ENCODE data around the gene ADGRB3. TPM values are rescaled to one million over a fixed set of nuclear protein-coding genes. Genes with fewer than 3 reads are reported as not detected.
"Not testable (repeated sequence)": the region's sequence is repeated elsewhere in the genome, so short reads cannot be mapped to it uniquely, and the experiment has no call there.

Gene ADGRB3
- total RNA-seq, 1 experiment from 2014 or later, result 7.7 TPM

DNA sequence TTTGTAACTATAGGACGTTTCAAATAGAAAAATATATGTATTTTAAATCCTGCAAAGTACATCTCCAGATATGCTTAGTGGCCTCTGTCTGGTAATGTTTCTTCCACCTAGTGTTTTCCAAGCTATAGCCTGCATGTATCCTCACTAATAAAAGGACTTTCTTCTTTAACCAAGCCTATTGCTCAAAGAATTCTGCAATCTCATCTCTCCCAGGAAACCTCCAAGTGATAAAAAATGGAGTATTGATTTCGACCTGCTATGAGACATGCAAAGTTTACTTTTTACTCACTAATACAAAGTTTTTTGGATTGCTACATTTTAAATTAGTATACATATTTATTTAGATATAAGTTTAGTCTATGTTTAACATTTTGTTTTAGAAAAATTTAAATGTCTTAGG is 23.3 kb downstream of the ADGRB3 start:
- no peak overlapping the region for H3K4me3 ChIP-seq (ENCODE audit: low read depth, low read length, poor library complexity, severe bottlenecking)
- no peak for TF ChIP-seq EZH2 (IDR thresholded peaks at IDR 0.05; ENCODE audit: borderline replicate concordance, low read depth, low read length, poor library complexity, severe bottlenecking)
- TF ChIP-seq, protein P1, sequence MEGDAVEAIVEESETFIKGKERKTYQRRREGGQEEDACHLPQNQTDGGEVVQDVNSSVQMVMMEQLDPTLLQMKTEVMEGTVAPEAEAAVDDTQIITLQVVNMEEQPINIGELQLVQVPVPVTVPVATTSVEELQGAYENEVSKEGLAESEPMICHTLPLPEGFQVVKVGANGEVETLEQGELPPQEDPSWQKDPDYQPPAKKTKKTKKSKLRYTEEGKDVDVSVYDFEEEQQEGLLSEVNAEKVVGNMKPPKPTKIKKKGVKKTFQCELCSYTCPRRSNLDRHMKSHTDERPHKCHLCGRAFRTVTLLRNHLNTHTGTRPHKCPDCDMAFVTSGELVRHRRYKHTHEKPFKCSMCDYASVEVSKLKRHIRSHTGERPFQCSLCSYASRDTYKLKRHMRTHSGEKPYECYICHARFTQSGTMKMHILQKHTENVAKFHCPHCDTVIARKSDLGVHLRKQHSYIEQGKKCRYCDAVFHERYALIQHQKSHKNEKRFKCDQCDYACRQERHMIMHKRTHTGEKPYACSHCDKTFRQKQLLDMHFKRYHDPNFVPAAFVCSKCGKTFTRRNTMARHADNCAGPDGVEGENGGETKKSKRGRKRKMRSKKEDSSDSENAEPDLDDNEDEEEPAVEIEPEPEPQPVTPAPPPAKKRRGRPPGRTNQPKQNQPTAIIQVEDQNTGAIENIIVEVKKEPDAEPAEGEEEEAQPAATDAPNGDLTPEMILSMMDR (conservative IDR thresholded peaks at IDR 0.05; ENCODE audit: low read depth, low read length), result no peak
- DNase-seq (ENCODE audit: low spot score), result no peak
- no TSS peak for BruUV-seq (replicated peaks)
- CTCF ChIA-PET, result no interaction called here
- POLR2A ChIA-PET (ENCODE audit: low non-redundant PET), result no interaction called here
- H3K27ac ChIP-seq (ENCODE audit: low read depth, low read length, poor library complexity, severe bottlenecking), result no peak overlapping the region
- H3K36me3 ChIP-seq (ENCODE audit: insufficient read depth, low read length, poor library complexity, severe bottlenecking), result no peaks in the 10 kb centered on the region
- intact Hi-C loops (cut with micrococcal nuclease; ENCODE audit: unreplicated experiment), result no loop called here
- H3K4me1 ChIP-seq (ENCODE audit: insufficient read depth, low read length, poor library complexity, severe bottlenecking), result peaks cover 63% of the 10 kb centered on the region
- no peaks in the 10 kb centered on the region for H3K9me3 ChIP-seq (ENCODE audit: low read depth, low read length, poor library complexity, severe bottlenecking)
- H3K27me3 ChIP-seq (replicated peaks; ENCODE audit: insufficient read depth, low read depth, low read length, poor library complexity), result no peaks in the 10 kb centered on the region

- POLR2A ChIA-PET (ENCODE audit: low non-redundant PET), result no interaction called here
- intact Hi-C loops (cut with micrococcal nuclease; ENCODE audit: unreplicated experiment), result no loop called here
Measured at GRCh38 chr6:68673255-68673654, 38.2 kb downstream of the ADGRB3 start.

GRCh38 chr6:68675548-68675947 is 40.5 kb downstream of the ADGRB3 start:
- intact Hi-C loops (cut with micrococcal nuclease; ENCODE audit: unreplicated experiment), result no loop called here
- Histone ChIP-seq H3K27ac (ENCODE audit: low read depth, low read length, poor library complexity, severe bottlenecking) (no peak overlapping the region), H3K4me1 (ENCODE audit: insufficient read depth, low read length, poor library complexity, severe bottlenecking) (peaks cover 25% of the 10 kb centered on the region), H3K36me3 (ENCODE audit: insufficient read depth, low read length, poor library complexity, severe bottlenecking) (no peaks in the 10 kb centered on the region), H3K4me3 (ENCODE audit: low read depth, low read length, poor library complexity, severe bottlenecking) (no peak overlapping the region), H3K27me3 (replicated peaks; ENCODE audit: insufficient read depth, low read depth, low read length, poor library complexity) (no peaks in the 10 kb centered on the region), H3K9me3 (ENCODE audit: low read depth, low read length, poor library complexity, severe bottlenecking) (no peaks in the 10 kb centered on the region)
- ChIA-PET POLR2A (ENCODE audit: low non-redundant PET) (no interaction called here), CTCF (no interaction called here)
- no TSS peak for BruUV-seq (replicated peaks)
- TF ChIP-seq, protein P1 (conservative IDR thresholded peaks at IDR 0.05; ENCODE audit: low read depth, low read length), result no peak
- TF ChIP-seq EZH2 (IDR thresholded peaks at IDR 0.05; ENCODE audit: borderline replicate concordance, low read depth, low read length, poor library complexity, severe bottlenecking), result no peak
- no peak for DNase-seq (ENCODE audit: low spot score)

More at GRCh38 chr6:68673255-68673654, 38.2 kb downstream of the ADGRB3 start:
- H3K9me3 ChIP-seq (ENCODE audit: low read depth, low read length, poor library complexity, severe bottlenecking), result peaks cover 7% of the 10 kb centered on the region
- H3K4me3 ChIP-seq (ENCODE audit: low read depth, low read length, poor library complexity, severe bottlenecking), result no peak overlapping the region
- CTCF ChIA-PET, result no interaction called here
- no peaks in the 10 kb centered on the region for H3K27me3 ChIP-seq (replicated peaks; ENCODE audit: insufficient read depth, low read depth, low read length, poor library complexity)
- BruUV-seq (replicated peaks), result no TSS peak
- H3K36me3 ChIP-seq (ENCODE audit: insufficient read depth, low read length, poor library complexity, severe bottlenecking), result peaks cover 4% of the 10 kb centered on the region
- peaks cover 36% of the 10 kb centered on the region for H3K4me1 ChIP-seq (ENCODE audit: insufficient read depth, low read length, poor library complexity, severe bottlenecking)
- H3K27ac ChIP-seq (ENCODE audit: low read depth, low read length, poor library complexity, severe bottlenecking), result no peak overlapping the region
- DNase-seq (ENCODE audit: low spot score), result no peak
- TF ChIP-seq EZH2 (IDR thresholded peaks at IDR 0.05; ENCODE audit: borderline replicate concordance, low read depth, low read length, poor library complexity, severe bottlenecking), result no peak
- TF ChIP-seq, protein P1 (conservative IDR thresholded peaks at IDR 0.05; ENCODE audit: low read depth, low read length), result no peak

- intact Hi-C loops (cut with micrococcal nuclease; ENCODE audit: unreplicated experiment); BruUV-seq (replicated peaks); POLR2A ChIA-PET (ENCODE audit: low non-redundant PET); H3K27me3 ChIP-seq (replicated peaks; ENCODE audit: insufficient read depth, low read depth, low read length, poor library complexity); H3K27ac ChIP-seq (ENCODE audit: low read depth, low read length, poor library complexity, severe bottlenecking); H3K9me3 ChIP-seq (ENCODE audit: low read depth, low read length, poor library complexity, severe bottlenecking); CTCF ChIA-PET; H3K4me3 ChIP-seq (ENCODE audit: low read depth, low read length, poor library complexity, severe bottlenecking); DNase-seq (ENCODE audit: low spot score); H3K36me3 ChIP-seq (ENCODE audit: insufficient read depth, low read length, poor library complexity, severe bottlenecking): not testable (repeated sequence)
- H3K4me1 ChIP-seq (ENCODE audit: insufficient read depth, low read length, poor library complexity, severe bottlenecking), result peaks cover 25% of the 10 kb centered on the region
Measured at GRCh38 chr6:68676094-68676493, 41.0 kb downstream of the ADGRB3 start.

Data from A673 (cell line).